ENCODE results near the gene DLG3. TPM values are rescaled to one million over a fixed set of nuclear protein-coding genes. Genes with fewer than 3 reads are reported as not detected.

Gene DLG3
- total and polyA plus RNA-seq, 4 donors, result 0.57 to 6.5 (median 1.7) TPM

GRCh38 chrX:70464051-70464450 lies 19.4 kb downstream of the DLG3 start:
- TF ChIP-seq REST (IDR thresholded peaks at IDR 0.05), result no peak
- H3K27ac ChIP-seq (ENCODE audit: low read depth in 1 of 2, low read length in 2 of 2), result no peak overlapping the region
- H3K4me3 ChIP-seq (ENCODE audit: low read depth in 1 of 3, low read length in 3 of 3), result no peak overlapping the region

GRCh38 chrX:70466968-70467367 lies 22.3 kb downstream of the DLG3 start:
- TF ChIP-seq EGR1 (IDR thresholded peaks at IDR 0.05; ENCODE audit: low read depth in 2 of 2), result no peak
- TF ChIP-seq JUND (IDR thresholded peaks at IDR 0.05), result no peak
- no peak for TF ChIP-seq RAD21 (IDR thresholded peaks at IDR 0.05)
- H3K36me3 ChIP-seq (ENCODE audit: control insufficient read depth in 4 of 4, insufficient read depth in 3 of 4, low read depth in 1 of 4, low read length in 3 of 4), result no peaks in the 10 kb centered on the region
- H3K4me1 ChIP-seq (ENCODE audit: control insufficient read depth in 4 of 4, insufficient read depth in 4 of 4, low read length in 3 of 4), result no peaks in the 10 kb centered on the region
- no peak for DNase-seq (ENCODE audit: low spot score)
- H3K9ac ChIP-seq (ENCODE audit: low read depth in 1 of 2, low read length in 2 of 2), result no peak overlapping the region
- no peaks in the 10 kb centered on the region for H3K9me3 ChIP-seq (ENCODE audit: control insufficient read depth in 4 of 4, low read length in 3 of 4)
- no peak overlapping the region for H3K4me3 ChIP-seq (ENCODE audit: low read depth in 1 of 3, low read length in 3 of 3)
- no peaks in the 10 kb centered on the region for H3K27me3 ChIP-seq (ENCODE audit: control insufficient read depth in 4 of 4, insufficient read depth in 4 of 4, low read length in 3 of 4)
- no peak overlapping the region for H3K27ac ChIP-seq (ENCODE audit: low read depth in 1 of 2, low read length in 2 of 2)

More at GRCh38 chrX:70464051-70464450, 19.4 kb downstream of the DLG3 start:
- DNase-seq (ENCODE audit: low spot score), result no peak
- Histone ChIP-seq H3K9ac (ENCODE audit: low read depth in 1 of 2, low read length in 2 of 2) (no peak overlapping the region), H3K9me3 (ENCODE audit: control insufficient read depth in 4 of 4, low read length in 3 of 4) (no peaks in the 10 kb centered on the region), H3K36me3 (ENCODE audit: control insufficient read depth in 4 of 4, insufficient read depth in 3 of 4, low read depth in 1 of 4, low read length in 3 of 4) (no peaks in the 10 kb centered on the region), H3K4me1 (ENCODE audit: control insufficient read depth in 4 of 4, insufficient read depth in 4 of 4, low read length in 3 of 4) (no peaks in the 10 kb centered on the region), H3K27me3 (ENCODE audit: control insufficient read depth in 4 of 4, insufficient read depth in 4 of 4, low read length in 3 of 4) (no peaks in the 10 kb centered on the region)

- no peak overlapping the region for H3K27ac ChIP-seq (ENCODE audit: low read depth in 1 of 2, low read length in 2 of 2)
- no peaks in the 10 kb centered on the region for H3K27me3 ChIP-seq (ENCODE audit: control insufficient read depth in 4 of 4, insufficient read depth in 4 of 4, low read length in 3 of 4)
- no peak for DNase-seq (ENCODE audit: low spot score)
- TF ChIP-seq CTCF (IDR thresholded peaks at IDR 0.05; ENCODE audit: low read depth, low read length, missing input control) (no peak), HNF4G (IDR thresholded peaks at IDR 0.05) (no peak), EGR1 (IDR thresholded peaks at IDR 0.05; ENCODE audit: low read depth in 2 of 2) (no peak), YY1 (IDR thresholded peaks at IDR 0.05) (no peak), MAX (IDR thresholded peaks at IDR 0.05) (no peak), GABPA (IDR thresholded peaks at IDR 0.05 in 1 of 2, conservative IDR thresholded peaks at IDR 0.05 in 1 of 2) (no peak), HNF4A (conservative IDR thresholded peaks at IDR 0.05) (no peak), ATF3 (IDR thresholded peaks at IDR 0.05) (no peak), REST (IDR thresholded peaks at IDR 0.05) (no peak), FOXA1 (IDR thresholded peaks at IDR 0.05) (no peak), ZBTB33 (IDR thresholded peaks at IDR 0.05) (no peak), JUND (IDR thresholded peaks at IDR 0.05) (no peak)
- H3K4me3 ChIP-seq (ENCODE audit: low read depth in 1 of 3, low read length in 3 of 3), result no peak overlapping the region
- H3K36me3 ChIP-seq (ENCODE audit: control insufficient read depth in 4 of 4, insufficient read depth in 3 of 4, low read depth in 1 of 4, low read length in 3 of 4), result no peaks in the 10 kb centered on the region
- no peaks in the 10 kb centered on the region for H3K4me1 ChIP-seq (ENCODE audit: control insufficient read depth in 4 of 4, insufficient read depth in 4 of 4, low read length in 3 of 4)
- H3K9ac ChIP-seq (ENCODE audit: low read depth in 1 of 2, low read length in 2 of 2), result no peak overlapping the region
- H3K9me3 ChIP-seq (ENCODE audit: control insufficient read depth in 4 of 4, low read length in 3 of 4), result no peaks in the 10 kb centered on the region
- 94% methylated on average over 1 of the region's 1 CpG for WGBS
Observed at GRCh38 chrX:70468709-70469108, 24.1 kb downstream of the DLG3 start.
